NCI-H524 treated with DMSO at 0.1 percent for 48 hours (cell line): ENCODE measurements around the gene SYT10.
"Not testable (repeated sequence)": the region's sequence is repeated elsewhere in the genome, so short reads cannot be mapped to it uniquely, and the experiment has no call there.

ENCODE experiments used
- DNase-seq: peaks from one replicate; lab custom pipeline; 2025; lab: John Stamatoyannopoulos, UW

Gene SYT10, protein sequence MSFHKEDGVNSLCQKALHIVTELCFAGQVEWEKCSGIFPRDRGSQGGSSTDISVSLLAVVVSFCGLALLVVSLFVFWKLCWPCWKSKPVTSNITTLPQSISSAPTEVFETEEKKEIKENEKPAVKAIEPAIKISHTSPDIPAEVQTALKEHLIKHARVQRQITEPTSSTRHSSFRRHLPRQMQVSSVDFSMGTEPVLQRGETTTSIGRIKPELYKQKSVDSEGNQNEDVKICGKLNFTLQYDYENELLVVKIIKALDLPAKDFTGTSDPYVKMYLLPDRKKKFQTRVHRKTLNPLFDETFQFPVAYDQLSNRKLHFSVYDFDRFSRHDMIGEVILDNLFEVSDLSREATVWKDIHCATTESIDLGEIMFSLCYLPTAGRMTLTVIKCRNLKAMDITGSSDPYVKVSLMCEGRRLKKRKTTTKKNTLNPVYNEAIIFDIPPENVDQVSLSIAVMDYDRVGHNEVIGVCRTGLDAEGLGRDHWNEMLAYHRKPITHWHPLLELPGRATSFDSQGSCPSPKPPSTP

GRCh38 chr12:33439587-33440011 lies at the start of gene SYT10:
TSS of gene SYT10 (minus strand) at chr12:33439819. CDS start at chr12:33439522, 297 bp downstream.
- peak; percentile 53 for DNase-seq

GRCh38 chr12:33488036-33488435 lies 48.4 kb upstream of the SYT10 start:
- no peak for DNase-seq

DNA sequence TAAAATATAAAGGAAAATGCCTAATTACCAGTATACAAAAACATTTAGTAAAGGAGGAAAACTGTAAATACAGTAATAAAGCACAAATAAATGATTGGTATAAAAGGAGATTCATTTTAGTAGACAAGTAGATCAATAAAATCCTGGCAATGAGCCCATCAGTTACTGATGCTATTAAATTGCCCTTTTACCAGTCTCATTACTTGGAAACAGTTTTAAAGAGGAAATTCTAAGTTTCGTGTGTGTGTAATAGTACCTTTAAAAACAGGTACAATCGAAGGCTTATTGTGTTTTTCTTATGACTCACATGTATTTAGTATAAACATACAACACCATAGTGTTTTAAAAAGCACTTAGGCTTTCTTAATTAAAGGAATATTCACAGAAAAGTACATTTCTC lies 46.4 kb upstream of the SYT10 start:
- no peak for DNase-seq

DNA sequence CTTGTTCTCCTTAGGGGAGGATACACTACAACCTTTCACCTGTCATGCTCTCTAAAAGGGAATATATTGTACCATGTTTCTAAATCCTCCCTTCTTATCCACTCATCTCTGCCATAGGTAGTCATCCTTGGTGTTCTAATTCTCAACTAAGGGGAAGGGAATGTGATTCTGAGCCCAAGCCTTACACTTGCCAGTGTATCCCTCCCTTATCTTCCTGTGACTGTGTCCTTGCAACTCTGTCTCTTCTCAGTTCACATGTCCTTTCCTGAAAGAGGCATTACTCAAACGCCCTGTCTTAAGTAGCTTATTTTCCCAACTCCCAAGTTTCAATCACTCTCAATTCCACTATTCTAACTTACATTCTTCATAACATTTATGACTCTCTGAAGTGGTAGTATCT lies 44.5 kb upstream of the SYT10 start:
- DNase-seq, result no peak

GRCh38 chr12:33480366-33480765 lies 40.7 kb upstream of the SYT10 start:
- DNase-seq, result no peak

DNA sequence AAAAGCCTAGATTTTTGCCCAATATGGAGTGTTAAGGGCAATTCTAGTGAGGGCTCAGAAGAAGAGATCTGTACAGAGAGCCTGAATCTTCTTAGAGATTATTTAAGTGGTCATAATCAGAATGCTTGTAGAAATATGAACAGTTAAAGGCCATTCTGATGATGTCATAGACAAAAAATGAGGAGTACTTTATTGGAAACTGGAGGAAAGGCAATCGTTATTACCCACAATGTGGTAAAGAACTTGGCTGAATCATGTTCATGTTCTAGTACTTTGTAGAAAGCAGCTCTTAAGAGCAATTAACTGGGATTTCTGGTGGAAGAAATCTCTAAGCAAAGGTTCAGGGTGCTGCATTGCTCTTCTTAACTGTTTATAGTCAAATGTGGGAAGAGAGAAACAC lies 36.4 kb upstream of the SYT10 start:
- no peak for DNase-seq

GRCh38 chr12:33472299-33472698 lies 32.7 kb upstream of the SYT10 start:
- DNase-seq, result no peak

GRCh38 chr12:33455096-33455495 lies 15.5 kb upstream of the SYT10 start:
- no peak for DNase-seq

DNA sequence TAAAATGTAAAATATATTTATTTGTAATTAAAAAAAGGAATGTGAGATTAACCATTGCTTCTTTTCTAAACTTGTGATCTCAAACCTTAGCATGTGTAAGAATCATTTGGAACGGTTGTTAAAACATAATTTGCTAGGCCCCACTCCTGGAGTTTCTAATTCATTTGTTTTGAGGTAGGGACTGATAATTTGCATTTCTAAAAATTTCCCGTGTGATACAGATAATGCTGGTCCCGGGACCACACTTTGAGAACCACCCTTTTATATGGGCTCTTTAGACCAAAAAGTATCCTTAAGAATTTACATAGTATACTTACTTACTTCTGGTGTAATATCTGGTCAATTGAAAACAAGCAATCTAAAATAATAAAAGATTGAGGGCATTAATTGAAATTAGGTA lies 10.9 kb upstream of the SYT10 start:
- DNase-seq, result no peak

- DNase-seq, result no peak
Observed at GRCh38 chr12:33440477-33440876, 858 bp upstream of the SYT10 start.

DNA sequence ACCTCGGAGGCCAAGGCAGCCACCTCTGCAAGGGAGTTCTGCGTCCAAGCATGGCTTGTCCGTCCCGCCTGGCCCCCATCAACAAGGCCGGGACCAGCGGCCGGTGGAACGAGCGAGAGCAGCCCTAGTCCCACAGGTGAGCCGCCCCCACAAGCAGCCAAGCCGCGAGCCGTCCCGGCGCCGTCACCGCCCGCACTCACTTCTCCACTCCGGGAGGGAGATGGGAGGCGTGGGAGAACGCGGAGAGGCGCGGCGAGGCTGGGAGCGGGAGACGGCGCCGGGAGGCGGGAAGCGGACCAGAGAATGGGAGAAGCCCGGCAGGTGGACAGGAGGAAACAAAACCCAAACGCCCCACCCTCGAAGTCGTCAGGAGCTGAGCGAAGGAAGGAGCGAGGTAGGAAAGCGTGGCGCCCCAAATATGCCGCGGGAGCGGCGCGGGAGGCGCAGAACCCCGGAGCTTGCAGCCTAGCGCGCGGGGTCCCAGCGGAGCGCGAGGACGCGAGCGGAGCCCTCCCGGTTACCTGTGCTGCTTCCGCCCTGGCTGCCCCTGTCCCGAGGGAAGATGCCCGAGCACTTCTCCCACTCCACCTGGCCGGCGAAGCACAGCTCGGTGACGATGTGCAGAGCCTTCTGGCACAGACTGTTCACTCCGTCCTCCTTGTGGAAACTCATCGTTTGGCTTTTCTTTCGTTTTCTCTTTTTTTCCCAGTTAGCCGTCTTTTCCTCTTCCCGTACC lies 600 bp downstream of the SYT10 start:
- DNase-seq, result no peak

GRCh38 chr12:33438025-33438772 lies 1.4 kb downstream of the SYT10 start:
- no peak for DNase-seq

DNA sequence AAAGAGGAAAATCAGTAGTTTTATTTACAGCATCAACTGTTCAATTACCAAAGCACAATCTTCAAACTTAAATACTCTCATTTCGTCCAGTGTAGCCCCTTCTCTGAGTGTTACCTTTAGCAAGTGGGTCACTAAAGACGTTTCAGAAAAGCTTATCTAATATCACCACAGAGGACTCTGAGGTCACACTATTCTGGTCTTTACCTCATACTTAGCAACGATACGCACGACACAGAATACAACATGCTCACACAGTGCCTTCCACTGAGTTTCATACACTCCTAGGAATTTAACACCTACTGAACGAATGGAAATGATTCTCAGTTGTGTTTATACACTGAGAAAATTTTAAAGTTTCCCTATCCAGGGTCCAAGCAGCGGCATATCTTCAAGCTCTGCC lies 2.0 kb downstream of the SYT10 start:
- no peak for DNase-seq

DNA sequence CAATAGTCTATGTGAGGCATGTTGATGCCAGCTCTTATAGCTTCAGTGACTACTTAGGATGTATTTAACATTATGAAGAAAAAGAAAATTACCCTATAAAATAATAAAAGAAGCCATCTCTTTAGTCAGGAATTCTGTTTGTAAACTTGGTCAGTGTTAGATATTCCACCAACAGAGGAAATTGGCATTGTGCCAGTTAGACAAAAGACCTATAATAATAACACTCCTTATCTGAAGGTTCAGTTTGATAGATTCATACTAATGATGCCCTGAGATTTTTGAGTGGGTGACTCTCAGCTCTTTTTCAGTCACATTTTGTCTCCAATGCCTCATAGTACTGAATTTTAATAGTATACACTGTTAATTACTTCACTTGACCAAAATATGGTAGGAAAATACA lies 6.6 kb downstream of the SYT10 start:
- no peak for DNase-seq

GRCh38 chr12:33431648-33432047 lies 8.0 kb downstream of the SYT10 start:
- DNase-seq, result no peak

DNA sequence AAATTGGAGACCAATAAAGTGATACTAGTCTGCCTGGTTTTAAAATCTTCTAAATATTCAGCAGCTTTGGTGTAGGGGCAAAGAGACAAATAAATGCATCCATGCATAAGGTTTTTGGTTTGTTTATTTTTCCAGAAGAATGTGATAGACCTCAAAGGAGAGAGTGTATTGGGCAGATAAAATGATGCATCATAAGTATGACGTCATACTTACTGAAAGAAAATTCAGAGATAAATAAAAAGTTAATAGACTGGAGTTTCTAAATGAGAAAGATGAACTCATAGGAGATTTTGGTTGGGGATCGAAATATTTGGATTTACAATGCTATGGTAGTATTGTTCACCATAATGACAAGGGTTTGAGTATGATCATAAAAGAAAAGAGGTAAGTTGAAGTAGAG lies 10.2 kb downstream of the SYT10 start:
- DNase-seq, result no peak

DNA sequence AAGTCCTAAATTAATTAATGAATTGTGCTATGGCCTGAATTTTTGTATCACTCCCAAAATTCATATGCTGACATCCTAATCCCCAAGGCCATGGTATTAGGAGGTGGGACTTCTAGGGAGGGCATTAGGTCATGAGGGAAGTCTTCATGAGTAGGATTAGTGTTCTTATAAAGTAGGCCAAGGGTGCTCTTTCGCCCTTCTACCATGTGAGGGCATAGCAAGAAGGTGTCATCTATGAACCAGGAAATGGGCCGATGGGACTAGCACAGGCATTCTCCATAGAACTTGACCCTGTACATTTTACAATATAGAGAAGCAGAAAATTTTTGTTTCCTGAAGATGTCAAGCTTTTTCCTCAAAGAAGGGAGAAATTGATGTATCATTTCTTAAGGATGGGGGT lies 12.5 kb downstream of the SYT10 start:
- DNase-seq, result peak; percentile 11

DNA sequence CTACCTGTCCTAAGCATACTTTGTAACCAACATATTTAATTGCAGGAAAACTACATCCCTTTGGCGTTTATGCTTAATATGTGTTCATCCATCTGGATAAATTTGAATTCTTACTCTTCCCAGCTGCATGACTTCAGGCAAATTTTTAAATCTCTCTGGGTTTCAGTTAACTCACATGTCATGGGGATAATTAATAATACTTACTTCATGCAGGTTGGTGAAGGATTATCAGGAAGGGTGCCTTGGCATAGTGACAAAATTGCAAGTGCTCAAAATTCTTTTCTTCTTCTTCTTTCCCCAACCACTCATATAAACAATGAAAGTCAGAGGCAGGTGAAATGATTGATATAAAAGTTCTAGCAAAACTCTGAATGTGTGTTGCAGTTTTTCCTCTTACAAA lies 15.9 kb downstream of the SYT10 start:
- no peak for DNase-seq

DNA sequence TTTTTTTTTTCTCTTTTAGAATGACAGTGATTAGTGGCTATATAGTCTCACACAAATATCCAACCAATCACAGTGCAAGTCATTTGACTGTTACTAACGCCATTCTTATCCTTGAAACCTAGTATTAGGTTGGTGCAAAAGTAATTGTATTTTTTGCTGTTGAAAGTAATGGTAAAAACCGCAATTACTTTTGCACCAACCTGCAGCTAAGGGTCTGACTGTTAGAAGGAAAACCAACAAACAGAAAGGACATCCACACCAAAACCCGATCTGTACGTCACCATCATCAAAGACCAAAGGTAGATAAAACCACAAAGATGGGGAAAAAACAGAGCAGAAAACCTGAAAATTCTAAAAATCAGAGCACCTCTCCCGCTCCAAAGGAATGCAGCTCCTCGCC lies 27.2 kb downstream of the SYT10 start:
- DNase-seq, result not testable (repeated sequence)

DNA sequence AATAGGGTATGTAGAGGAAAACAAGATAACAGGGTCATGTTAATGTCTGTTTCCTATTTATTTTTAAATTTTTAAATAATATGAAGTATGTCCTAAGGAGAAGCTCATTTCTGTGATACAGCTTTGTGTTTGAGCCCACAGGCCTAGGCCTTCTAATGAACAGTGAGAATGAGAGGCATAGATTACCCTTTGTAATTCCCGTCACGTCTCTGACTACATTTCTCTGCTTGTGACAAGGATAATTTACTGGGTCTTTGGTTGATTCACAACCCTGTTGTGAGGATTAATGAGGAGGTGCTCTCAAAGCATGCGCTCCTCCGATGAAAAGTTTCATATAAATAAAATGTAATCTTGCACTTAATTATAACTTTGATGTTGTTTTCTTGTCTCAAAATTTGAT lies 56.1 kb downstream of the SYT10 start:
- DNase-seq, result no peak

GRCh38 chr12:33376153-33376552 lies 63.5 kb downstream of the SYT10 start:
- DNase-seq, result no peak

DNA sequence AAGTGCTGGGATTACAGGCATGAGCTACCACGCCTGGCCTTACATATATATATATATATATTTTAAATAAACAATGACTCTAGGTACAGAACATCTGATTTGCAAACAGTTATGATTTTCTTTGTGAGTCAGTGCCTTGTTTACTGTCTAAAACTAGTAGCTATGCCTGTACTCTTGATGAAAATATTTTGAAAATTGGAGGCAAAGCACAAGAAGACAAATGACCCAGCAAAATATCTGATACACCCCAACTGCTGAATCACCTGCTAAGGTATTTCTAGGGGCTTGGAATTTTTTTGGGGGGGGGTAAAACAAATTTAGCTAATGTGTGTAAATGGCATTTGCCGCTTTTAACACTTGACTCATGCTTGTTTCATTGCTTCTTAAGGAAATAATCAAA lies 69.3 kb downstream of the SYT10 start:
- no peak for DNase-seq

- no peak for DNase-seq
Observed at GRCh38 chr12:33357181-33357580, 82.4 kb downstream of the SYT10 start.
